CD14-positive monocyte (primary cell): ENCODE measurements around the gene SOS1. TPM values are rescaled to one million over a fixed set of nuclear protein-coding genes. Genes with fewer than 3 reads are reported as not detected.
A peak's percentile ranks its signal among the peaks of the same experiment; 100 is the strongest.
"Not testable (repeated sequence)": the region's sequence is repeated elsewhere in the genome, so short reads cannot be mapped to it uniquely, and the experiment has no call there.

ENCODE experiments used
- DNase-seq, 3 donors: peaks; one replicate each; pipeline ENCODE4 v3.0.0-alpha.2; 2011 to 2022
- H2AFZ ChIP-seq: 2 replicates; pipeline ENCODE4 v1.6.0; 2012; ENCODE audit warnings: mild to moderate bottlenecking, low read depth, low read length, inconsistent platforms; ENCODE audit not compliant: insufficient read depth, poor library complexity, severe bottlenecking
- H3K27ac ChIP-seq, 2 donors: 1 replicate in 1 of 2; 2 replicates in 1 of 2; pipeline ENCODE4 v1.5.1; 2012 to 2013; ENCODE audit warnings: low read length in 2 of 2, control low read depth in 1 of 2, inconsistent platforms in 1 of 2, low read depth in 1 of 2, mild to moderate bottlenecking in 1 of 2
- H3K27me3 ChIP-seq, 2 donors: one replicate each; pipeline versions ENCODE4 v1.6.0 to v1.6.1; 2011 to 2013; ENCODE audit warnings: low read length in 2 of 2; ENCODE audit not compliant: control insufficient read depth in 2 of 2, insufficient read depth in 2 of 2
- H3K36me3 ChIP-seq, 2 donors: replicated peaks in 1 of 2; 1 replicate in 1 of 2; 2 replicates in 1 of 2; pipeline versions ENCODE4 v1.5.1 to v1.6.1; 2012 to 2013; ENCODE audit warnings: low read length in 2 of 2, control low read depth in 1 of 2, inconsistent platforms in 1 of 2, mild to moderate bottlenecking in 1 of 2; ENCODE audit not compliant: insufficient read depth in 2 of 2, control insufficient read depth in 1 of 2
- H3K4me1 ChIP-seq, 2 donors: 1 replicate in 1 of 2; 2 replicates in 1 of 2; pipeline versions ENCODE4 v1.5.1 to v1.6.1; 2012 to 2013; ENCODE audit warnings: low read length in 2 of 2, control low read depth in 1 of 2, inconsistent platforms in 1 of 2, mild to moderate bottlenecking in 1 of 2, moderate library complexity in 1 of 2; ENCODE audit not compliant: insufficient read depth in 2 of 2, control insufficient read depth in 1 of 2
- H3K4me2 ChIP-seq: replicated peaks from 2 replicates; pipeline ENCODE3; 2012; ENCODE audit warnings: low read length, moderate library complexity, mild to moderate bottlenecking; ENCODE audit not compliant: poor library complexity, severe bottlenecking; ENCODE audit errors: extremely low read depth
- H3K4me3 ChIP-seq, 3 experiments: fragments of 200-600 bp in 1 of 3; sonication (generic) in 1 of 3; replicated peaks in 1 of 3; 1 replicate in 2 of 3; 2 replicates in 1 of 3; pipeline ENCODE4 v1.5.1; 2011 to 2013; ENCODE audit warnings: low read length in 3 of 3, mild to moderate bottlenecking in 3 of 3, control low read depth in 2 of 3, low read depth in 2 of 3, inconsistent platforms in 1 of 3, moderate library complexity in 1 of 3
- H3K79me2 ChIP-seq: 2 replicates; pipeline ENCODE4 v1.6.0; 2012; ENCODE audit warnings: mild to moderate bottlenecking, control low read depth, inconsistent platforms, low read length, moderate library complexity; ENCODE audit not compliant: insufficient read depth
- H3K9ac ChIP-seq: 2 replicates; pipeline ENCODE4 v1.6.0; 2017; ENCODE audit warnings: low read length, mild to moderate bottlenecking; ENCODE audit not compliant: insufficient read depth, poor library complexity, severe bottlenecking
- H3K9me3 ChIP-seq, 2 donors: replicated peaks in 1 of 2; 1 replicate in 1 of 2; 2 replicates in 1 of 2; pipeline versions ENCODE4 v1.5.1 to v1.6.1; 2012 to 2013; ENCODE audit warnings: low read length in 2 of 2, control low read depth in 1 of 2; ENCODE audit not compliant: control insufficient read depth in 1 of 2, insufficient read depth in 1 of 2
- H4K20me1 ChIP-seq: 2 replicates; pipeline ENCODE4 v1.6.0; 2012; ENCODE audit warnings: mild to moderate bottlenecking, low read length, control low read depth, moderate library complexity; ENCODE audit not compliant: insufficient read depth
- H3K27ac Mint-ChIP-seq, 7 donors: one replicate each; pipeline ENCODE4 v1.8.0; 2020; ENCODE audit warnings: mild to moderate bottlenecking in 7 of 7, mixed read lengths in 7 of 7, moderate library complexity in 6 of 7, inconsistent platforms in 2 of 7
- H3K27me3 Mint-ChIP-seq, 3 donors: one replicate each; pipeline ENCODE4 v1.8.0; 2021 to 2022; ENCODE audit warnings: low read depth in 3 of 3, mild to moderate bottlenecking in 3 of 3, mixed read lengths in 3 of 3, moderate library complexity in 3 of 3, inconsistent platforms in 1 of 3
- H3K36me3 Mint-ChIP-seq, 2 donors: one replicate each; pipeline ENCODE4 v1.8.0; 2020; ENCODE audit warnings: mixed read lengths in 2 of 2, inconsistent platforms in 1 of 2, mild to moderate bottlenecking in 1 of 2
- H3K4me1 Mint-ChIP-seq: one replicate; pipeline ENCODE4 v1.8.0; 2020; ENCODE audit warnings: mild to moderate bottlenecking, mixed read lengths
- H3K4me3 Mint-ChIP-seq, 2 donors: one replicate each; pipeline ENCODE4 v1.8.0; 2020; ENCODE audit warnings: mild to moderate bottlenecking in 2 of 2, mixed read lengths in 2 of 2, moderate library complexity in 1 of 2
- H3K9me3 Mint-ChIP-seq, 7 donors: one replicate each; pipeline ENCODE4 v1.8.0; 2020 to 2022; ENCODE audit warnings: mixed read lengths in 7 of 7, mild to moderate bottlenecking in 6 of 7, moderate library complexity in 6 of 7, inconsistent platforms in 2 of 7
- CTCF ChIP-seq: fragments of 200-600 bp; IDR thresholded peaks from one replicate; pipeline ENCODE4 v1.8.0; 2022; ENCODE audit warnings: antibody characterized with exemption, mild to moderate bottlenecking
- WGBS: methylation state at CpG from one replicate; pipeline ENCODE4 v1.1.5; 2013; ENCODE audit warnings: missing lambda C conversion rate; ENCODE audit not compliant: insufficient coverage; 5-methylcytosine and 5-hydroxymethylcytosine counted together
- intact Hi-C, 2 donors: fragments of 100-400 bp; cut with micrococcal nuclease; formaldehyde crosslinking; loops; one replicate each; pipeline versions ENCODE4 v1.15.0 to v1.15.1; 2023
- polyA plus RNA-seq, 3 donors: library from polyadenylated mRNA; depleted of rRNA in 1 of 3; unstranded in 2 of 3; stranded (reverse) in 1 of 3; fragments of 300-500 nt in 2 of 3; fragments of >200 nt in 1 of 3; fragmentation: Illumina TruSeq in 2 of 3; gene quantifications; 1 replicate in 2 of 3; 2 replicates in 1 of 3; pipeline ENCODE4 v1.2.3, GENCODE V29; 2012 to 2021

SOS1 gene
- polyA plus RNA-seq, 3 donors: 5.3 to 15.6 (median 7.7) TPM

- intact Hi-C loops: no loop called here
- Mint-ChIP-seq H3K9me3 (no peaks in the 10 kb centered on the region), H3K27me3 (peaks cover 2 to 7% (median 2%) of the 10 kb centered on the region in 3 donors), H3K27ac (no peak overlapping the region), H3K4me1 (no peaks in the 10 kb centered on the region), H3K4me3 (no peak overlapping the region), H3K36me3 (no peaks in the 10 kb centered on the region)
- Histone ChIP-seq H3K4me3 (no peak overlapping the region), H4K20me1 (no peaks in the 10 kb centered on the region), H3K9ac (no peak overlapping the region), H2AFZ (peak overlapping the region; percentile 11), H3K4me2 (no peak overlapping the region), H3K79me2 (no peaks in the 10 kb centered on the region), H3K4me1 (no peaks in the 10 kb centered on the region), H3K36me3 (no peaks in the 10 kb centered on the region), H3K9me3 (no peaks in the 10 kb centered on the region), H3K27ac (no peak overlapping the region), H3K27me3 (no peaks in the 10 kb centered on the region)
- no peak for TF ChIP-seq CTCF
- 91% methylated on average over 2 of the region's 3 CpGs for WGBS
- no peak for DNase-seq
These were observed 183.3 kb downstream of the SOS1 start for GRCh38 chr2:38937548-38937947.

GRCh38 chr2:38936516-38936915 is 184.3 kb downstream of the SOS1 start:
- H3K4me3 Mint-ChIP-seq, H3K9me3 ChIP-seq, H4K20me1 ChIP-seq, H3K27ac Mint-ChIP-seq, H3K9me3 Mint-ChIP-seq, H3K79me2 ChIP-seq, H3K36me3 Mint-ChIP-seq, H3K4me3 ChIP-seq, H3K27me3 Mint-ChIP-seq, H3K4me1 Mint-ChIP-seq, intact Hi-C loops, H3K4me1 ChIP-seq, H3K4me2 ChIP-seq, H3K27ac ChIP-seq, H3K27me3 ChIP-seq, H3K9ac ChIP-seq, H2AFZ ChIP-seq, H3K36me3 ChIP-seq, DNase-seq: not testable (repeated sequence)
- 100% methylated on average over 4 of the region's 6 CpGs for WGBS
